Activated CD4-positive, CD25-positive, alpha-beta regulatory T cell treated with anti-CD3 and anti-CD28 coated beads, Interleukin-2, amount 50 U/mL, for 16 hours (primary cell): ENCODE measurements around the gene CETN3.

ENCODE experiments used
- DNase-seq: peaks from one replicate; pipeline ENCODE4 v3.0.0-alpha.2; 2020; ENCODE audit warnings: low read depth, low spot score

Gene CETN3

DNA sequence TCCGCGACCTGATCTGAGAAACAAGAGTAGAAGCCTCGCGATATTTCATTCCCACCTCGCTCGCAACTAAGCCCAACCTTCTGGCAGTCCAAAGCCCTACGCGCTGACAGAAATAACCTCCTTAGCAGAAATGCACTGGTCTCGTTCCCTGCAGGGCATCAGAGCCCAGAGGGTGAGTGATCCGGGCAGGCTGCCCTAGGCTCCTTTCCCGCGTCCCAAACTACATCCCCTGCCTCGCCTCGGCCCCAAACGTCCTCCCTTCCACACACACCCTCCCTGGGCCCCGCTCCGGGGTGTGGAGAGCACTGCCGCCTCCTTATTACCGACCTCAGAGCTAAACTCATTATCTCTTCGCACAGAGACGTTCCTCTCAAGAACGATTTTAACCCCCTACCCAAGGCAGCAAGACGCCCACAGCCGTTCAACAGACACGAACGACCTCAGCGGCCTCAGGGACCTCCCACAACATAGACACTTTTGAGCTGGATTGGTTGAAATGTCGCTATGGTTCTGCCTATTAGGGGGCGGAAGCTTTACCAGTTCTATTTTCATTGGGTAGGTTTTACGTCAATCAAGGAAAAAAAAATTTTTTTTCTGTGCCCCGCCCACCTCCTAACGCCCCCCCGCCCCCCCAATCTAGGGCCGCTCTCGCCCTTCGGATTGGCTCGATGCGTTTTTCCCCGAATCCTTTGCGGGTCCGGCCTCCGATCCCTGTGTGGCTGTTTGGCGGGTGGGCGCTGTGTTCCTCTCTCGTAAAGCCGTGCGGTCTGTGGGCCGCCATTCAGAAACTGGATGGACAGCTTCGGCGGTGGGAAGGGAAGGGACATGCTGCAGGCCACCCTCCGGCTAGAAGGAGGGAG, at the start of gene CETN3:
TSS of gene CETN3 (minus strand) at position 439 of the 860 bp plus-strand sequence. CDS start at position 344, 95 bp downstream.
- peak; percentile 83 for DNase-seq

DNA sequence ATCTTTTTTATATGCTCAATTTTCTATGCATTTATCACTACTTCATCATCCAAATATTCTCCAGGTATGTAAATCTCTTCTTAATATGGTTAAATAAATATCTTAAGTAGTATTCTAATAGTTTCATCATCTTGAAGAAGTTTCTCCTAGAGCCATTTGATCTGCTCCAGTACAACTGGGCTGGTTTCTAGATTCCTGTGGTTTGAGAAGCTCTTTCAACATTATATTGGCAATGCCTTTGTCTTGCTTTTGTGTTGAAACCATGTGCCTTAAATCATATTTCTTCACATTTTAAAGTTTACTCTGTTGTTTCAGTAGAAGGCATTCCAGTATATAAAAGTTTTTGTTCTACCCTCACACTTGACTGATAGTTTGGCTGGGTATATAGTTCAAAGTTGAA, 37.4 kb upstream of the CETN3 start:
- DNase-seq: no peak

DNA sequence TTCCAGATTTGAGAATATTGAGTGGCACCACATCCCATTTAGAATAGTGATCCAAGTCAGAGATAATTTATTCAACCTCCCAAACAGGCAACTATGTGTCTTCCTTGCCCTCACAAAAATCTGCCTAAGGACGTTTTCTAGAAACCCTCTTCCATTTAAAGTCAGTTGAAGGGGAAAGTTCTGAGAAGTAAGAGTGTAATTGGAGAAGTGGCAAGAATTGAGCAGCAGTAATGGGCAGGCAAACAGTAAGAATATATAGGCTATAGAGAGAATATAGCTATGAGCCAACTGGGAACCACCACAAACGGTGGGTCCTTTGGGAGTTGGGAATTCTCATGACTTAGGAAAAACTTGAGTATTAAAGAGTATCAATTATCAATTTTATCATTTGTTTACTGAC, 31.1 kb upstream of the CETN3 start:
- DNase-seq: no peak

DNA sequence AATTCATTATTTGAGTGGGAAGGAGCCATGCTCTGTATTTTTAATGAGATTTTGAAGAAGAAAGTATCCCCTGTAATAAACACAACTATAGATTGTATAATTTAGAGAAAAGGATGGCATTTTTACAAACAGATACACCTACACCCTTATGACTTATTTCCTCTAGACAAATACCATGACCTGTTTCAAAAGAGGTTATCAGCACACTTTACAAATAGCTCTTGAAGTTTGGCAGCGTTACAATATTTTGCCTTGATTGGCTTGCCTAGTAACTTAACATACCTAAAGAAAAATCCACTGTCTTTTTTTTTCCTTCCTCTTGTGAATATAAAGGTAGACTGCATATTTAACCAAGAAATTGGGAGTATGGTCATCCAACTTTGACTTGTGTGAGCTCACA, 28.5 kb upstream of the CETN3 start:
- DNase-seq: no peak

DNA sequence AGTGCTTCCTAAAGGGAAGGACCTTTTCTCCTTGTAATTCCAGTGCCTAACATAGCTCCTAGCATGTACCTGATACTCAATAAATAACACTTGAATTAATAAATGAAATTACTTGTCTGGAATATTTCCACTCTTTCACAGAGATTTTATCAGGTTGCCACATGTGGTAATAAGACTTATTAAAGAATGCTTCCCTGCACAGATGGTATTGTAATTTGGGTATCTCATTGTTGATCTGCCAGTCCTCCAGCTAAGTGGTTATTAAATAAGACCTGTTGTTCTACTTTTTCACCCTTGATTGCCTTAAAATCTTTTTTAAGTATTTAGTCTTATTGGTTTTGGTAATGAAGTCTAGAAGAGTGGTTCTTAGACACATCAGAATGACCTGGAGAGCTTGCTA, 28.1 kb upstream of the CETN3 start:
- DNase-seq: no peak

DNA sequence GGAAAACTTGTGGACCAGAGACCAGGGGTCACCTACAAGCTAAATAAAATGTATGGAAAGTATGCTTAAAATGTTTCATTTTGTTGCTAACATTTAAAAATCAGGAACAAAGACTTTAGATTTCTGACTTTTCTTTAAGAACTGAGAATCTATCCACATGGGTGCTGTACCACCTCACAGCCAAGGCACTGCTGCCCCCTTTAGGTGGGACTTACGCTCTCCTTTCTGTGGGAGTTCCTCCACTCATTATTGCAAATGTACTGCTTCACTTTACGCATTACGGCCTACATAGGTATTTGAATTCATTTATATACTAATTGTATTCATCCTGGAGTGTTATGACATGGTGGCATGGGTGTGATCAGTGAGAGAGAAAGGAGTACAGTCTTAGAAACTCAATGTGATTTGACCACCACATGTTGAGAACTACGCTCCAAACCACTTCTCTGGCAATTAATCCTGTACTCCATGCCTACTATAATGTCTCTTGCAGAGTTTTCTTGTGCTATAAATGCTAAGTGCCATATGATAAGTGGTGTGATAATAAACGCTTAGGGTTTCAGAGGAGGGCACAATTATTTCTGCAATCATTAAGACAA, 24.7 kb upstream of the CETN3 start:
- peak; percentile 10 for DNase-seq

DNA sequence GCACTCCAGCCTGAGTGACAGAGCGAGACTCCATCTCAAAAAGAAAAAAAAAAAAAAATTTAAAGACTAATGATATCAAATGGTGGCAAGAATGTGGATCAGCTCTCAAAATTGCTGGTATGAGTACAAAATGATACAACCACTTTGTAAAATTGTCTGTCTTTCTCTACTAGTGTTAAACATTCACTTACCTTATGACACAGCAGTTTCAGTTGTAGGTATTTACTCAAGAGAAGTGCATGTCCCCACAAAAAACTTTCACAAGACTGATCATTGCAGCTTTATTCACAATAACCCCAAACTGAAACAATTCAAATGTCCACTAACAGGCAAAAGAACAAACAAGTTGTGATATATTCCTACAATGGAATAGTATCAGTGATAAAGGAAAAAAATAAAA, 14.7 kb upstream of the CETN3 start:
- no peak for DNase-seq

DNA sequence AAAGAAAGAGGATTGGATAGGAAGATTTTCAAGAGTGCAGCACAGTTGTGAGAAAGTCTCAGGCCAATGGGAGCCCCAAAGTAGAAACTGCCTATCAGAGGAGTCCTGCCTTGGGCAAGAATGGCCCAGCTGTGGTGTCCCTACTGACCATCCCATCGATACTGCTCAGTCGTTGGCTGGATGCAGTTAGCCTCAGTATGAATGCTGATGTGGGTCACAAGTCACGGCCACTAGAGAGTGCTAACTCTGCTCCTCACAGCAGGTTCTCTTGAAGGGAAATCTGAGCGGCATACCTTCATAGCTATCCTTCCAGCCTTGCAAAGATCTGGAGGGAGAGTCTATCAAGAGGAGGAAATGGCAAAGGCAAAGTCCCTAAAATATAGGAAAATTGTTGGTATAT, 11.6 kb upstream of the CETN3 start:
- DNase-seq: no peak

DNA sequence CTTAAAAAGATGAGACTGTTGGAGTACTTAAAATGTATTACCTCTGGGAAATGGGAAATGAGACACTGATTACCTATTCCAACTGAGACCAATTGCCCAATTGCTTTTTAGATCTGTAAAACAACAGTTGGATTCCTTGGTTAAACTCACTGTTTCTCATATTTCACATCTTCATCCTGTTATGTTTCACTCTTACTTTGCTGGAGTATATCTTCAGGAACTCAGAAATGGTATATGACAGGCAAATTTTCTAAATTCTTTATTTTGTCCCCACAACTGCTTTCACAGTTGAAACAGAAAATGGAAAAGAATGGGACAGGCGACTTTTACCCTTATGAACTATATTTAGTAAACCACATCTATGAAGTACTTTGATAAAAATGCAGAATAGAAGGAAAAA, 8.7 kb upstream of the CETN3 start:
- no peak for DNase-seq

DNA sequence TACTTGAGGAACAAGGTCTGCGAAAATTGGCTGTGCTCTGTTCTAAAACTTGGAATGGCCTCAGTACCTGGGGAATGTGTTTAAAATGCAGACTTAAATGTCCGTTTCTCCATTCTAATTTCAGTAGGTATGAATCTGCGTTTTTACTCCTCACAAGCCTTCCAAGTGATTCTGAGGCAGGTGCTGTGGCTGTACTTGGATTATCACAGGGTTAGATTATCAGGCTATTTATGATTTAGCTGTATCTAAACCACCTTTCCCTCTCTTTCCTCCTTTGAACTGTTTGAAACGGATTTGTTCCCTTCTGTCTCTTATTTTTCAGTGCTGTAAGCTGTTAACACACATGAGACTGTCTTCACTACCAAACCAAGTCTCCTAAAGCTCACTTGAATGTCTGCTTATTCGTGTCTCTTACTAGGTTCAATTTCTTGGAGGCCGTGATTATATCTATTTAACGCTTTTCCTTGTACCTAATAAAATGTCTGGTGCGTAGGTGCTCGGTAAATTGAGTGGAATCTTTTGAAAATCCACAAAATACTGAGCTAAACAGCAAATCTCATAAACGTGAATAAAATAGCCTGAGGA, 714 bp upstream of the CETN3 start:
- DNase-seq: no peak

DNA sequence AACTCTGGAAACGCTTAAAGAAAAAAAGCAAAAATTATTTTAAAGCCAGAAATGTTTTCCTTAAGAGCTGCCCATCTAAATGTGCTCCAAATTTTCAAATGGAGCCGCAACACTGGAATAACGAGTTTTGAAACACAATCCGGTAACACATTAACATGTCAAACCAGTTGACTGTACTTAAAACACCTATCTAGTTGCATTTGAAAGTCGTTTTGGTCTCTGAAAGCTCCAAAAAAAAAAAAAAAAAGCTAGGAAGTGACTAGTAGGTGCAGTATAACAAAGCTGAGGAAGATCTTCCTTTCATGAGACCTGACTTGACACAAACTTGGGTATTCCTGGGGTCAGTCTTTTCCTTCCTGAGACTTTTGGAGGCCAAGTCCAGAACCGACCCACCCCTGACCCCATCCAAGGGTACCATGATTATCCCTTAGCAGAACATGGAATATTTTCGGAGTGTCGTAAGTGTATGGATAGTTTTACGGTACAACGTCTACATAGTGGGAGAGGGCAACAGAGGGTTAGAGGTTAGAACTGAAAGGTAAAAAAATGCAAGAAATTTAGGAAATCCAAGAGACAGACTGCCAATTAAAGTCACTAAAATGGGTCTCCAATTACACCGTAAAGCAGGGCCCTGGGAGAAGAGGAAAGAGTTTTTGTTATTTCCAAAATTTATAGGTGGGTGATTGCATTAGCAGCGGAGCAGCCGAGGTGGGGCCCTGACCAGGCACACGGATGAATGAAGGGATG, 812 bp downstream of the CETN3 start:
- DNase-seq: no peak

DNA sequence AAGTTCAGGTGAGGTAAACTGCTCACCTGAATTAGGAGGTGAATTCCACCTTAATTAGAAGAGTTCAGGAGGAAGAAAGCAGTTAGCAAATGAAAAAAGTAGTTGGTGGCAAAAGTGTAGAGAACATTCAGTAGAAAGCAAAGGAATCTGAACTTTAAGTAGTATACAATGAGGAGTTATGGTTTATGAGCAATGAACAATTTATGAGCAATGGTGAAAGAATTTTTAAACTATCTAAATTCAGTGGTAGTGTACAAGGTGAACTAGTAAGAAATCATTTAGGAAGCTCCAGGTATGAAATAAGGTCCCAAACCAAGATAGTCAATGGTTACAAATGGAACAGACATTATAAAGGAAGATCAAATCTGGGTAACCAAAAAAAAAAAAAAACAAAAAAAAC, 3.1 kb downstream of the CETN3 start:
- no peak for DNase-seq

DNA sequence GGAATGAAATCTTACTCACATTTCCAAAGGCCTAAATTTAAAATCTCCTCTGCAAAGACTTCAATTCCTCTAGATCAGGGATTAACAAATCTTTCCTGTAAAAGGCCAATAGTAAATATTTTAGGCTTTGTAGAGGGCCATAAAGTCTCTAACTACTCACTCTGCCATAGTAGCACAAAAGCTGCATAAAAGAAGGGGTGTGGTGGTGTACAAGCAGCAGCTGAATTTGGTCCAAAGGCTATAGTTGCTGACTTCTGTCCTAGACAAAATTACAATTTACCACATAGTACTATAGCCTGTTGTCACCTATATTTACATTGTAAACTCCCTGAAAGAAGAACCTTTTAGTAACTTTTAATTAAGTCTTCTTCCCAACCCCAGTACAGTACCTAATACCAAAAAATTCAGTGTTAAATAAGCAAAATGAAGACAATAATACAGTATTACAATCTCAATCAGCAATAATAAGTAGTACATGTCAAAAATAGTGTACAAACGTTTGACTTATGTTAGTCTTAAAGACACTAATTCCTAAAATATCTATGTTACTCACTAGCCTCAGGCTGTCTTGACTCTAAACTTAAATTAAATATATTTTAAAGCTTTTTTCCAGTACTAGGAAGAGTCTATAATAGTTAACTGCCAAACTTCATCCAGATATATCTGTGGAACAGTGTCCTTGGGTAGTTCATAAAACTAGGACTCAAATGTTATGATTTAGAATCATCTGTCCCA, 6.9 kb downstream of the CETN3 start:
- no peak for DNase-seq

DNA sequence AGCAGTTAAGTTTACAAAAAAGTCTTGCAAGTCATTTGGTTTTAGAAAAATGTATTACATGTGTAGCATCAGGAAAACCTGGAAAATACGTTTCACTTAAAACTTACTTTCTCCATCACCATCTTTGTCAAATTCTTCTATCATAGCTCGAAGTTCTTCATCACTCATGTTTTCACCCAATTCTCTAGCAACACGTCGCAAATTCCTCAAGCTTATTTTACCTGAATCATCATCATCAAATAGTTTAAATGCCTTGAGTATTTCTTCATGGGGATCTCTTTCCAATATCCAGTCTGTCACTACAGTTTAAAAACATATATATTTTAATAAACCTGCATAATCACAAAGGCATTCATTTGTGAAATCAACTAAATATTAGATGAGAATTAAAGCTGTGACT, 10.3 kb downstream of the CETN3 start:
- no peak for DNase-seq

DNA sequence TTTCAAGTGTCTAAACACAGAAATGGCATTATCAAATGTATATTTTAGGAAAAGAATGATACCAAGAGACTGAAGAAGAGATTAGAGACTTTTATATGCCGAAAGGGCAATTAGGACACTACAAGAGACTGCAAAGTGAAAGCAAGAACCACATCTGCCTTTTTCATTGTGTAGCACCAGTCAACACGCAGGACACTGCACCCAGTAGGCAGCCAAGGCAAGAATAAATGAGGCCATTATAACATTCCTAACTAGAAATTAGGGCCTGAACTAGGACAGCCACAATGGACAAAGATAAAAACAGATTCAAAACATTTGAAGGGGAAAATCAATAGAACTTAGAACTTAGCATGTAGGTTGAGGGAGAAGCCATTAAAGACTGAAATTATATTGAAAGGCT, 10.8 kb downstream of the CETN3 start:
- no peak for DNase-seq

DNA sequence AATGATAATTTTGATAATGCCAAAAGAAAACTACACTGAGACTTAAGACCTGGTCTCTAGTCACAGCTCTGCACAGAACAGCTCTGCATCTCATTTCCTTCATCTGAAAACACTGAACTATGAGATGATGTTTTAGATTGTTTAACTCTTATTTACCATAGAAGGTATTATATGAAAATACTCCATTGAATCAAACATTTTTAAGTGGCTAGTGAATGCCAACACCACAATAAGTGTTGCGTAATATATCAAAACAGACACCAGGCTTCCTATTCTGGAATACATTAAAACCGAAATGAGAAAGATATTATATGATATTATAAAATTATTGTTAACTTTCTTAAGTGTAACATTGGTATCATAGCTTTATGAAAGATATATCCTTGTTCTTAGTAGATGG, 14.6 kb downstream of the CETN3 start:
- no peak for DNase-seq

DNA sequence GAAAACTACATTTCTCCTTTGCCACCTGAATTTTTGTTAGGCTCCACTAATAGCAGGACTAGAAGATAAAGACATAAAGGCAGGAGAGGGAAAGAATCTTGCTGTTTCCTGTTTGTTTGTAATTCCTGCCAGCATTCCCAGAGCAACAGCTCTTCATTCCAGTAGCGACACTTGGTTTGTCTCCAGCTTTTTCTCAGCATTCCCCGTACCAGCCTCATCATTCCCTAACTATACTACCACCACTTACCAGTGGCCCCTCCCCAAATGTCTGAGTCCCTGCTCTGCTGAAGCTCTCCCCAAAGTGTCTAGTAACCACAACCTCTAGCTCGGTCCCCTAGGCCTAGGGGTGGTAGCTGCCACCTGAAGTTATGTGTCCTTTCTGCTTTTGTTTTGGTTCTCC, 18.6 kb downstream of the CETN3 start:
- DNase-seq: no peak

DNA sequence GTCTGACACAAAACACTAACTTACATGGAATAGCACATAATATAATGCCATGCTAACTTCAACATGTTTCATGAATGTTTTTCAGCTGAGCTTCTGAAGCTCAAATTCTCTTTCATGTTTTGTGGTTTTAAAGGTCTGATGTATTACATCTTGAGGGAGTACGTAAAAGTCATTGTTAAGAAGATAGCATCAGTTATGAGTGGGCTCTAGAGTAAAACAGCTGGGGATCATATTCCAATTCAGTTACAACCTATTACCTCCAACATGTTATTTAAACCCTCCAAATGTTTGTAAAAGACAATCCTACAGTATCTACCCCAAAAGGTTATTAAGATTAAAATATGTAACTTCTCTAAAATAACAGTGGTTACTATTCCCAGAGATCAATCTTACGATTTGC, 19.2 kb downstream of the CETN3 start:
- DNase-seq: no peak

DNA sequence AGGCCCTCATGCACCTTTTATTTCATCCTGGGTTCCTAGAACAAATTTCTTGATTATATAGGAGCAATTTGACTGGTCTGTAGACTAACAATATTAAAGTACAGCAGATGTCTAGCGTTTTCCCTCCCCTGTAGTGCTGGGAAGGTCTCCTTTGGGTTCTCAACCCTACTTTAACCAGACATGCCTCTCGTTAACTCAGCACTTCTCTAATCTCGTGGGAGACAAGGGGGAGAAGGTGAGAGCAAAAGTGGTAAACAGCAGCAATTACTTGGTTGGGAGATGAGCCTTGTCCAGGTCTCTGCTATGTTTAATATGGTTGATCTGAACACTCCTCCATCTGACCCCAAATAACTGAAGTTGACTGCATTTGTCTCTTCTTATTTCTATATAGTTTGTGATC, 22.0 kb downstream of the CETN3 start:
- no peak for DNase-seq

DNA sequence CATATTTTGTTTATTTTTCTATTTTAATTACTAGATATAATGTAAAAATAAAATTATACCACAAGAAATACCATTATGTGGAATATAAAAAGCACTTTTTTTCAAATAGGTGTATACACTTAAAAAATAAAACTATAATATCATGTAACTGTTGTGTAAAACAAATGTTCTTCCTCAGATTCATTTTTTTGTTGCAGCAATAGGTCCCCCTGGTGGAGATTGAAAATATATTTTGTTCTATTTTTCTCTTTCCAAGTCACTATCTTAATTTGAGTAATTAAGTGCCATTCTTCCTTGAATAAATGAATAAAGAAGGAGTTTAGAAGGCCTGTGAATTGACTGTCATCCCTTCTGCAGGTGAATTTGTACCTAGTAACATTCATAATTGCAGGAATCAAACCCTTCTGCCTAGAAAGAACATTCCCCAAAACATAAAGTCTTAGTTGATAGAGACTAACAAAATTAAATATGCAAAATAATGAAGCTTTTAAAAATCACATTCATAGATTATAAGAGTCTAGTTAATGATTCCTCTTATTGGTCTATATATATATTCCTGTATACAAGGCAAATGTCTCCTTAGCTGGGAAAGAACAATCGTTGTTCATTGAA, 23.4 kb downstream of the CETN3 start:
- DNase-seq: no peak

DNA sequence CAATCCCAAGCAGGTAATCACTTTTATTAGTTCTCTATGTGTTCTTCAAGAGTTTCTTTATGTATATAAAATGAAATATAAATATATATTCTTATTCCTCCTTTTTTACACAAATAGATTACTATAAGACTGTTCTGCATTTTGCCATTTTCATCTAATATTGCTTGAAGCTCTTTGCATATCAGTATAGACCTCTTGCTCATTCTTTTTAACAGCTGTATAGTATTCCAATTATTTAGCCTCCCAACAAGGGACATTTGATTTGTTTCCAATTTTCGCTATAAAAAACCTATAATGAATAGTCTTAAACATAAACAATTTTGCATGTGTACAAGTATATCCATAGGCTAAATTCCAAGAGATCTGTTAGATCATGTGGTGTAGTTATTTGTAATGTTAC, 25.2 kb downstream of the CETN3 start:
- no peak for DNase-seq
